Caco-2 (cell line): ENCODE measurements around the gene ANO1. TPM values are rescaled to one million over a fixed set of nuclear protein-coding genes. Genes with fewer than 3 reads are reported as not detected.

Experiments
- BruUV-seq: library from RNA; stranded (reverse); fragments of 400-500 nt; replicated peaks from 2 replicates; lab custom pipeline; 2021; lab: Mats Ljungman, UMichigan
- CTCF ChIA-PET: fragments of 300-600 bp; sonication (Branson Sonifier 250); formaldehyde crosslinking; loops from one replicate; lab custom pipeline; 2022; ENCODE audit warnings: antibody characterized with exemption; lab: Charles Lee
- POLR2A ChIA-PET: fragments of 300-600 bp; sonication (Branson Sonifier 250); formaldehyde crosslinking; loops from one replicate; lab custom pipeline; 2022; ENCODE audit warnings: antibody characterized with exemption; lab: Charles Lee
- DNase-seq, 2 experiments: peaks; one replicate each; pipeline versions ENCODE4 v3.0.0 to v3.0.0-alpha.2; 2020 to 2022
- H3K27me3 ChIP-seq: replicated peaks from 2 replicates; pipeline ENCODE4 v1.6.0; 2011; ENCODE audit warnings: low read length; ENCODE audit not compliant: control insufficient read depth, insufficient read depth
- H3K36me3 ChIP-seq: 2 replicates; pipeline ENCODE4 v1.5.1; 2011; ENCODE audit warnings: low read length; ENCODE audit not compliant: control insufficient read depth, insufficient read depth
- H3K4me1 ChIP-seq: fragments of 250-450 bp; sonication (Bioruptor Pico); 2 replicates; pipeline ENCODE4 v1.5.1; 2020; ENCODE audit warnings: mild to moderate bottlenecking
- H3K4me3 ChIP-seq: 2 replicates; pipeline ENCODE4 v1.5.1; 2011; ENCODE audit warnings: low read depth, mild to moderate bottlenecking, control low read depth, low read length
- H3K9me3 ChIP-seq: fragments of 250-450 bp; sonication (Bioruptor Pico); 2 replicates; pipeline ENCODE4 v1.5.1; 2020; ENCODE audit warnings: mild to moderate bottlenecking, moderate library complexity
- H3K27ac Mint-ChIP-seq: one replicate; pipeline ENCODE4 v1.8.0; 2022; ENCODE audit warnings: mixed read lengths; ENCODE audit not compliant: unreplicated experiment
- H3K27me3 Mint-ChIP-seq: one replicate; pipeline ENCODE4 v1.8.0; 2022; ENCODE audit warnings: mixed read lengths; ENCODE audit not compliant: insufficient read depth, unreplicated experiment
- H3K36me3 Mint-ChIP-seq: one replicate; pipeline ENCODE4 v1.8.0; 2022; ENCODE audit warnings: mild to moderate bottlenecking, mixed read lengths; ENCODE audit not compliant: insufficient read depth, unreplicated experiment
- H3K4me1 Mint-ChIP-seq: one replicate; pipeline ENCODE4 v1.8.0; 2022; ENCODE audit warnings: low read depth, mixed read lengths; ENCODE audit not compliant: unreplicated experiment
- H3K4me3 Mint-ChIP-seq: one replicate; pipeline ENCODE4 v1.8.0; 2022; ENCODE audit warnings: mild to moderate bottlenecking, moderate library complexity, mixed read lengths; ENCODE audit not compliant: unreplicated experiment
- H3K9me3 Mint-ChIP-seq: one replicate; pipeline ENCODE4 v1.8.0; 2022; ENCODE audit warnings: mixed read lengths; ENCODE audit not compliant: unreplicated experiment
- CTCF ChIP-seq, 2 experiments: fragments of 200-600 bp in 1 of 2; IDR thresholded peaks; 1 replicate in 1 of 2; 2 replicates in 1 of 2; pipeline versions ENCODE4 v1.5.1 to v1.8.0; 2011 to 2022; ENCODE audit warnings: antibody characterized with exemption in 1 of 2, control low read depth in 1 of 2, inconsistent platforms in 1 of 2, low read depth in 1 of 2, low read length in 1 of 2, mild to moderate bottlenecking in 1 of 2, moderate library complexity in 1 of 2; ENCODE audit not compliant: insufficient read depth in 1 of 2, severe bottlenecking in 1 of 2, unreplicated experiment in 1 of 2
- intact Hi-C: fragments of 100-400 bp; cut with micrococcal nuclease; formaldehyde crosslinking; loops from one replicate; pipeline ENCODE4 v1.10.0; 2022; ENCODE audit not compliant: unreplicated experiment
- total RNA-seq: library from RNA; stranded (reverse); gene quantifications from 2 replicates; pipeline ENCODE4 v1.2.3, GENCODE V29; 2022

The ANO1 gene
- total RNA-seq, 1 experiment from 2014 or later = 8.4 TPM

- BruUV-seq = no TSS peak
- no peaks in the 10 kb centered on the region for H3K27me3 Mint-ChIP-seq
- no peak for TF ChIP-seq CTCF (IDR thresholded peaks at IDR 0.05; ENCODE audit: insufficient read depth in 1 of 2, low read depth in 1 of 2, low read length in 1 of 2, severe bottlenecking in 1 of 2, unreplicated experiment in 1 of 2)
- POLR2A ChIA-PET = no interaction called here
- no peaks in the 10 kb centered on the region for H3K27me3 ChIP-seq
- no peak overlapping the region for H3K4me3 Mint-ChIP-seq
- no peak overlapping the region for H3K27ac Mint-ChIP-seq
- no peaks in the 10 kb centered on the region for H3K9me3 Mint-ChIP-seq
- intact Hi-C loops = no loop called here
- no peaks in the 10 kb centered on the region for H3K36me3 Mint-ChIP-seq
- no peaks in the 10 kb centered on the region for H3K36me3 ChIP-seq
- CTCF ChIA-PET = no interaction called here
- no peak overlapping the region for H3K4me3 ChIP-seq
- H3K4me1 ChIP-seq = peaks cover 5% of the 10 kb centered on the region
- DNase-seq = no peak
- peaks cover 5% of the 10 kb centered on the region for H3K4me1 Mint-ChIP-seq
- H3K9me3 ChIP-seq = no peaks in the 10 kb centered on the region
Observed at GRCh38 chr11:70135142-70135541, 57.0 kb downstream of the ANO1 start.

- no peak for DNase-seq
- Mint-ChIP-seq H3K27ac (no peak overlapping the region), H3K36me3 (no peaks in the 10 kb centered on the region), H3K9me3 (no peaks in the 10 kb centered on the region), H3K4me3 (no peak overlapping the region), H3K4me1 (peaks cover 10% of the 10 kb centered on the region), H3K27me3 (no peaks in the 10 kb centered on the region)
- BruUV-seq = no TSS peak
- H3K4me1 ChIP-seq = peaks cover 10% of the 10 kb centered on the region
- ChIA-PET POLR2A (no interaction called here), CTCF (no interaction called here)
- no peaks in the 10 kb centered on the region for H3K27me3 ChIP-seq
- no peaks in the 10 kb centered on the region for H3K9me3 ChIP-seq
- H3K4me3 ChIP-seq = no peak overlapping the region
- intact Hi-C loops = no loop called here
- no peak for TF ChIP-seq CTCF (IDR thresholded peaks at IDR 0.05; ENCODE audit: insufficient read depth in 1 of 2, low read depth in 1 of 2, low read length in 1 of 2, severe bottlenecking in 1 of 2, unreplicated experiment in 1 of 2)
- no peaks in the 10 kb centered on the region for H3K36me3 ChIP-seq
Observed at GRCh38 chr11:70135625-70136059, 57.5 kb downstream of the ANO1 start.

GRCh38 chr11:70137383-70137782, 59.3 kb downstream of the ANO1 start:
- no peaks in the 10 kb centered on the region for H3K36me3 ChIP-seq
- Mint-ChIP-seq H3K4me1 (peaks cover 24% of the 10 kb centered on the region), H3K27ac (no peak overlapping the region), H3K27me3 (no peaks in the 10 kb centered on the region), H3K36me3 (no peaks in the 10 kb centered on the region), H3K4me3 (no peak overlapping the region), H3K9me3 (no peaks in the 10 kb centered on the region)
- no peak overlapping the region for H3K4me3 ChIP-seq
- TF ChIP-seq CTCF (IDR thresholded peaks at IDR 0.05; ENCODE audit: insufficient read depth in 1 of 2, low read depth in 1 of 2, low read length in 1 of 2, severe bottlenecking in 1 of 2, unreplicated experiment in 1 of 2) = no peak
- ChIA-PET POLR2A (no interaction called here), CTCF (interaction anchor here (1.4 kb wide), 1 partner anchor 59 kb away, joined by 4 read pairs; no protein-coding TSS in a partner anchor)
- intact Hi-C loops = no loop called here
- peaks cover 27% of the 10 kb centered on the region for H3K4me1 ChIP-seq
- no TSS peak for BruUV-seq
- no peak for DNase-seq
- no peaks in the 10 kb centered on the region for H3K27me3 ChIP-seq
- no peaks in the 10 kb centered on the region for H3K9me3 ChIP-seq
